GM23338 (cell line): ENCODE results near the gene SPECC1L. TPM values are rescaled to one million over a fixed set of nuclear protein-coding genes. Genes with fewer than 3 reads are reported as not detected.
A peak's percentile ranks its signal among the peaks of the same experiment; 100 is the strongest.

Source experiments
- ATAC-seq: fragments of 200-7000 bp; cut with Tn5 transposase; 3 replicates; pipeline ENCODE4 v1.9.1; 2020
- DNase-seq: peaks from one replicate; pipeline ENCODE4 v3.0.0-alpha.2; 2015; ENCODE audit warnings: low spot score
- H2AFZ ChIP-seq: fragments of 200-600 bp; sonication (generic); 2 replicates; pipeline ENCODE4 v1.8.0; 2016; ENCODE audit warnings: antibody characterized with exemption, mild to moderate bottlenecking, moderate library complexity
- H3F3A ChIP-seq: fragments of 200-600 bp; sonication (generic); replicated peaks from 2 replicates; pipeline ENCODE4 v1.8.0; 2017; ENCODE audit warnings: antibody characterized with exemption, mixed run types, low read depth
- H3K27ac ChIP-seq: fragments of 200-600 bp; sonication (generic); 2 replicates; pipeline ENCODE4 v1.6.1; 2016; ENCODE audit warnings: low read depth
- H3K27me3 ChIP-seq: fragments of 200-600 bp; sonication (generic); 2 replicates; pipeline ENCODE4 v1.8.0; 2016; ENCODE audit warnings: mild to moderate bottlenecking, mixed run types, moderate library complexity; ENCODE audit not compliant: insufficient read depth
- H3K36me3 ChIP-seq: fragments of 200-600 bp; sonication (generic); 2 replicates; pipeline ENCODE4 v1.8.0; 2016; ENCODE audit warnings: mild to moderate bottlenecking; ENCODE audit not compliant: insufficient read depth
- H3K4me1 ChIP-seq: fragments of 200-600 bp; sonication (generic); 2 replicates; pipeline ENCODE4 v1.8.0; 2016; ENCODE audit warnings: mild to moderate bottlenecking, moderate library complexity; ENCODE audit not compliant: insufficient read depth
- H3K4me2 ChIP-seq: fragments of 200-600 bp; sonication (generic); 2 replicates; pipeline ENCODE4 v1.7.1; 2017; ENCODE audit warnings: mixed run types
- H3K4me3 ChIP-seq: fragments of 200-600 bp; sonication (generic); 2 replicates; pipeline ENCODE4 v1.6.1; 2016; ENCODE audit warnings: mixed run types
- H3K79me2 ChIP-seq: fragments of 200-600 bp; sonication (generic); replicated peaks from 2 replicates; pipeline ENCODE4 v1.8.0; 2017; ENCODE audit warnings: mild to moderate bottlenecking; ENCODE audit not compliant: insufficient read depth
- H3K9me2 ChIP-seq: fragments of 200-600 bp; sonication (generic); 2 replicates; pipeline ENCODE4 v1.8.0; 2017; ENCODE audit not compliant: insufficient read depth
- H4K20me1 ChIP-seq: fragments of 200-600 bp; sonication (generic); replicated peaks from 2 replicates; pipeline ENCODE4 v1.8.0; 2017; ENCODE audit warnings: mild to moderate bottlenecking; ENCODE audit not compliant: insufficient read depth
- H3K27ac Mint-ChIP-seq: 2 replicates; pipeline ENCODE4 v1.8.0; 2020; ENCODE audit warnings: inconsistent platforms, mild to moderate bottlenecking, moderate library complexity, mixed read lengths
- H3K27me3 Mint-ChIP-seq: 3 replicates; pipeline ENCODE4 v1.8.0; 2022; ENCODE audit warnings: low read depth, mild to moderate bottlenecking, moderate library complexity, mixed read lengths, inconsistent platforms; ENCODE audit not compliant: insufficient read depth, poor library complexity
- H3K36me3 Mint-ChIP-seq: 3 replicates; pipeline ENCODE4 v1.8.0; 2021; ENCODE audit warnings: low read depth, mild to moderate bottlenecking, inconsistent platforms, moderate library complexity, mixed read lengths
- H3K4me1 Mint-ChIP-seq: 3 replicates; pipeline ENCODE4 v1.8.0; 2020; ENCODE audit warnings: mild to moderate bottlenecking, inconsistent platforms, mixed read lengths
- H3K4me3 Mint-ChIP-seq: 3 replicates; pipeline ENCODE4 v1.8.0; 2021; ENCODE audit warnings: moderate library complexity, mild to moderate bottlenecking, inconsistent platforms, mixed read lengths
- H3K9me3 Mint-ChIP-seq: 3 replicates; pipeline ENCODE4 v1.8.0; 2020; ENCODE audit warnings: moderate library complexity, mild to moderate bottlenecking, inconsistent platforms, mixed read lengths
- POLR2AphosphoS5 ChIP-seq: IDR thresholded peaks from 2 replicates; pipeline ENCODE4 v1.6.1; 2016; ENCODE audit warnings: antibody characterized with exemption, low read depth
- long read RNA-seq: library from polyadenylated mRNA; unstranded; transcript quantifications from one replicate; pipeline ENCODE4 v2.0.0, GENCODE V29; 2020; ENCODE audit not compliant: unreplicated experiment
- polyA plus RNA-seq: library from polyadenylated mRNA; unstranded; fragments of >200 nt; fragmentation: Nextera tagmentation; extraction: Ambion mirVana; gene quantifications from 2 replicates; pipeline ENCODE4 v1.2.1, GENCODE V29; 2016
- total RNA-seq: library from RNA; depleted of rRNA; stranded (reverse); fragments of >200 nt; shearing (Covaris generic); gene quantifications from 2 replicates; pipeline ENCODE4 v1.2.3, GENCODE V29; 2014; rRNA removed
- TF ChIP-seq, protein P1 (sequence below), 2 experiments: fragments of 200-600 bp in 1 of 2; sonication (generic) in 1 of 2; conservative IDR thresholded peaks; 2 replicates each; pipeline versions ENCODE4 v1.5.1 to v1.6.1; 2016 to 2017; ENCODE audit warnings: antibody characterized with exemption in 2 of 2, low read depth in 2 of 2, mild to moderate bottlenecking in 2 of 2, moderate library complexity in 1 of 2
- TF ChIP-seq, protein P2 (sequence below): fragments of 250-450 bp; sonication (Bioruptor Pico); IDR thresholded peaks from 2 replicates; pipeline ENCODE4 v1.5.0; 2020; ENCODE audit warnings: mild to moderate bottlenecking, moderate library complexity
- TF ChIP-seq, protein P3 (sequence below): IDR thresholded peaks from 2 replicates; pipeline ENCODE4 v1.6.1; 2016; ENCODE audit warnings: antibody characterized with exemption

Gene SPECC1L, protein sequence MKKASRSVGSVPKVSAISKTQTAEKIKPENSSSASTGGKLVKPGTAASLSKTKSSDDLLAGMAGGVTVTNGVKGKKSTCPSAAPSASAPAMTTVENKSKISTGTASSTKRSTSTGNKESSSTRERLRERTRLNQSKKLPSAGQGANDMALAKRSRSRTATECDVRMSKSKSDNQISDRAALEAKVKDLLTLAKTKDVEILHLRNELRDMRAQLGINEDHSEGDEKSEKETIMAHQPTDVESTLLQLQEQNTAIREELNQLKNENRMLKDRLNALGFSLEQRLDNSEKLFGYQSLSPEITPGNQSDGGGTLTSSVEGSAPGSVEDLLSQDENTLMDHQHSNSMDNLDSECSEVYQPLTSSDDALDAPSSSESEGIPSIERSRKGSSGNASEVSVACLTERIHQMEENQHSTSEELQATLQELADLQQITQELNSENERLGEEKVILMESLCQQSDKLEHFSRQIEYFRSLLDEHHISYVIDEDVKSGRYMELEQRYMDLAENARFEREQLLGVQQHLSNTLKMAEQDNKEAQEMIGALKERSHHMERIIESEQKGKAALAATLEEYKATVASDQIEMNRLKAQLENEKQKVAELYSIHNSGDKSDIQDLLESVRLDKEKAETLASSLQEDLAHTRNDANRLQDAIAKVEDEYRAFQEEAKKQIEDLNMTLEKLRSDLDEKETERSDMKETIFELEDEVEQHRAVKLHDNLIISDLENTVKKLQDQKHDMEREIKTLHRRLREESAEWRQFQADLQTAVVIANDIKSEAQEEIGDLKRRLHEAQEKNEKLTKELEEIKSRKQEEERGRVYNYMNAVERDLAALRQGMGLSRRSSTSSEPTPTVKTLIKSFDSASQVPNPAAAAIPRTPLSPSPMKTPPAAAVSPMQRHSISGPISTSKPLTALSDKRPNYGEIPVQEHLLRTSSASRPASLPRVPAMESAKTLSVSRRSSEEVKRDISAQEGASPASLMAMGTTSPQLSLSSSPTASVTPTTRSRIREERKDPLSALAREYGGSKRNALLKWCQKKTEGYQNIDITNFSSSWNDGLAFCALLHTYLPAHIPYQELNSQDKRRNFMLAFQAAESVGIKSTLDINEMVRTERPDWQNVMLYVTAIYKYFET
- total RNA-seq (35.2 and 44.7 TPM in 2 replicates), polyA plus RNA-seq (17.9 and 24.3 TPM in 2 replicates)
- long read RNA-seq, partial matches to known transcripts: 26 of 29 reads
- long read RNA-seq, other reads (novel, unspliced or antisense): 3 of 29 reads

DNA sequence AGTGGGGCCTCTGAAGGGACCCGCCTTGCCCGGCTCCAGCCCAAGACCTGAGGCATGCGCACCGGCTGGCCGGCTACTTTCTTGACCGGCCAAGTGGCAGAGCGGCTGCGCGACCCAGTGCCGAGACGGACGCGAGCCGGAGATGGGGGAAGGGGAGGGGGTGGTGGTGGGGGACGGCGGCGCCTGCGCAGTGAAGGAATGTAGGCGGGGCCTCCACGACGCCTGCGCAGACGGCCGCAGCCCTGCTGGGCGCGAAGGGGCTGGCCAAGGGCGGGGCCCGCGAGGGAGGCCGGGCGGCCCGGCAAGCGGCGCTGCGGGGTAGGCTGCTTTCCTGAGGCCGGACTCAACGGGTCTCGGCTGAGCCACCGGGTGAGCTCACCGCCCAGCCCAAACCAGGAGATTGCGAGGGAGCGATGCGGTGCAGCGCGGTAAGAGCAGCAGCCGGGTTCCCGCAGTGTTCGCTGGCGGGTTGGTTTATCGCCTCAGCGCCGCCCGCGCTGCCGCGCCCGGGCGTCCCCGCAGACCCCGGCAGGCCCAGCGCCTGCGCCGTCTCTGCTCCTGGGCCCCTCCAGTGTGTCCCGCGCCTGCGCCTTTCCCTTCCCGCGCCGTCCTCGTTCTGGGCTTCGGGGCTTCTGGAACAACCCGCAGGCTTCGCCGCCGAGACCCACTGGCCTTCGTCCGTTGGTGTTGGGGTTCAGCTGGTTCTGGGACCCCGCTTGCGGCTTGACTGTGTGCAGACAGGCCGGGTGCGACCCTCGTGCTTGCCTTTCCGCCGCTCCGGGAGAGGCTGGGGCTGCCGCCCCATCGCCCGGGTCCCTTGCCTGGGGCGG lies at the start of gene SPECC1L:
Gene SPECC1L, plus strand, starts transcription at position 276 of the 830 bp plus-strand sequence. CDS start 31,401 bp downstream, outside the sequence.
- peak within 1 kb of the TSS; percentile 91 for H3K4me3 Mint-ChIP-seq
- Histone ChIP-seq H3K27ac (peak within 1 kb of the TSS; percentile 94), H3K4me1 (peaks cover 11% of the 10 kb centered on the region), H3K36me3 (no peaks in the 10 kb centered on the region), H3K27me3 (no peaks in the 10 kb centered on the region), H3K4me2 (peak within 1 kb of the TSS; percentile 88), H3K4me3 (peak within 1 kb of the TSS; percentile 87), H2AFZ (peak within 1 kb of the TSS; percentile 91), H3F3A (no peaks in the 10 kb centered on the region), H3K79me2 (peaks cover 47% of the 10 kb centered on the region), H4K20me1 (peaks cover 6% of the 10 kb centered on the region), H3K9me2 (no peaks in the 10 kb centered on the region)
- H3K36me3 Mint-ChIP-seq: peaks cover 3% of the 10 kb centered on the region; the same call in 2 of the 3 replicates
- peaks cover 38% of the 10 kb centered on the region for H3K4me1 Mint-ChIP-seq
- H3K27me3 Mint-ChIP-seq: peaks cover 5% of the 10 kb centered on the region
- H3K27ac Mint-ChIP-seq: peak within 1 kb of the TSS; percentile 91
- ATAC-seq (peak; percentile 87), DNase-seq (peak; percentile 93)
- TF ChIP-seq, protein P1, sequence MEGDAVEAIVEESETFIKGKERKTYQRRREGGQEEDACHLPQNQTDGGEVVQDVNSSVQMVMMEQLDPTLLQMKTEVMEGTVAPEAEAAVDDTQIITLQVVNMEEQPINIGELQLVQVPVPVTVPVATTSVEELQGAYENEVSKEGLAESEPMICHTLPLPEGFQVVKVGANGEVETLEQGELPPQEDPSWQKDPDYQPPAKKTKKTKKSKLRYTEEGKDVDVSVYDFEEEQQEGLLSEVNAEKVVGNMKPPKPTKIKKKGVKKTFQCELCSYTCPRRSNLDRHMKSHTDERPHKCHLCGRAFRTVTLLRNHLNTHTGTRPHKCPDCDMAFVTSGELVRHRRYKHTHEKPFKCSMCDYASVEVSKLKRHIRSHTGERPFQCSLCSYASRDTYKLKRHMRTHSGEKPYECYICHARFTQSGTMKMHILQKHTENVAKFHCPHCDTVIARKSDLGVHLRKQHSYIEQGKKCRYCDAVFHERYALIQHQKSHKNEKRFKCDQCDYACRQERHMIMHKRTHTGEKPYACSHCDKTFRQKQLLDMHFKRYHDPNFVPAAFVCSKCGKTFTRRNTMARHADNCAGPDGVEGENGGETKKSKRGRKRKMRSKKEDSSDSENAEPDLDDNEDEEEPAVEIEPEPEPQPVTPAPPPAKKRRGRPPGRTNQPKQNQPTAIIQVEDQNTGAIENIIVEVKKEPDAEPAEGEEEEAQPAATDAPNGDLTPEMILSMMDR (conservative IDR thresholded peaks at IDR 0.05; ENCODE audit: low read depth in 2 of 2): no peak
- peak; percentile 90 for TF ChIP-seq POLR2AphosphoS5
- H3K9me3 Mint-ChIP-seq: no peaks in the 10 kb centered on the region

DNA sequence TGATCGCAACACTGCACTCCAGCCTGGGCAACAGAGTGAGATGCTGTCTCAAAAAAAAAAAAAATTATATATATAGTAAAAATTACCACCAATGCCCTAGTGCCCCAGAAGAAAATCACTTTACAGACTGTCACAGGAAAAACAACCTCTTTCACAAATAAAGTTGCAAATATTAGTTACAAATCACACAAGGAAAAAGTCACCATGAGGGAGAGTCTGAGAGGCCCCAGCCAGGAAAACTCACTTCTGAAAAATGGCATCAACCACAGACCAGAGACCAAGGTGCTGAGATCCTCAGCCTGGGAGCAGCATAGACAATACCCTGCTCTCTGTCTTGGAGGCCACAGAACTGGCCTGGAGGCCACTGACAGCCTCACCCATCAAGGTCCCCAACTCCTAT lies 46.2 kb upstream of the SPECC1L start:
- no peaks in the 10 kb centered on the region; the same call in 2 of the 3 replicates for H3K4me1 Mint-ChIP-seq
- Histone ChIP-seq H2AFZ (no peak overlapping the region), H3K79me2 (no peaks in the 10 kb centered on the region), H3K36me3 (no peaks in the 10 kb centered on the region), H4K20me1 (no peaks in the 10 kb centered on the region), H3K9me2 (no peaks in the 10 kb centered on the region), H3K4me2 (no peak overlapping the region), H3K27ac (no peak overlapping the region), H3K4me1 (no peaks in the 10 kb centered on the region), H3K27me3 (no peaks in the 10 kb centered on the region), H3K4me3 (no peak overlapping the region), H3F3A (no peaks in the 10 kb centered on the region)
- no peak overlapping the region for H3K27ac Mint-ChIP-seq
- TF ChIP-seq, protein P2, sequence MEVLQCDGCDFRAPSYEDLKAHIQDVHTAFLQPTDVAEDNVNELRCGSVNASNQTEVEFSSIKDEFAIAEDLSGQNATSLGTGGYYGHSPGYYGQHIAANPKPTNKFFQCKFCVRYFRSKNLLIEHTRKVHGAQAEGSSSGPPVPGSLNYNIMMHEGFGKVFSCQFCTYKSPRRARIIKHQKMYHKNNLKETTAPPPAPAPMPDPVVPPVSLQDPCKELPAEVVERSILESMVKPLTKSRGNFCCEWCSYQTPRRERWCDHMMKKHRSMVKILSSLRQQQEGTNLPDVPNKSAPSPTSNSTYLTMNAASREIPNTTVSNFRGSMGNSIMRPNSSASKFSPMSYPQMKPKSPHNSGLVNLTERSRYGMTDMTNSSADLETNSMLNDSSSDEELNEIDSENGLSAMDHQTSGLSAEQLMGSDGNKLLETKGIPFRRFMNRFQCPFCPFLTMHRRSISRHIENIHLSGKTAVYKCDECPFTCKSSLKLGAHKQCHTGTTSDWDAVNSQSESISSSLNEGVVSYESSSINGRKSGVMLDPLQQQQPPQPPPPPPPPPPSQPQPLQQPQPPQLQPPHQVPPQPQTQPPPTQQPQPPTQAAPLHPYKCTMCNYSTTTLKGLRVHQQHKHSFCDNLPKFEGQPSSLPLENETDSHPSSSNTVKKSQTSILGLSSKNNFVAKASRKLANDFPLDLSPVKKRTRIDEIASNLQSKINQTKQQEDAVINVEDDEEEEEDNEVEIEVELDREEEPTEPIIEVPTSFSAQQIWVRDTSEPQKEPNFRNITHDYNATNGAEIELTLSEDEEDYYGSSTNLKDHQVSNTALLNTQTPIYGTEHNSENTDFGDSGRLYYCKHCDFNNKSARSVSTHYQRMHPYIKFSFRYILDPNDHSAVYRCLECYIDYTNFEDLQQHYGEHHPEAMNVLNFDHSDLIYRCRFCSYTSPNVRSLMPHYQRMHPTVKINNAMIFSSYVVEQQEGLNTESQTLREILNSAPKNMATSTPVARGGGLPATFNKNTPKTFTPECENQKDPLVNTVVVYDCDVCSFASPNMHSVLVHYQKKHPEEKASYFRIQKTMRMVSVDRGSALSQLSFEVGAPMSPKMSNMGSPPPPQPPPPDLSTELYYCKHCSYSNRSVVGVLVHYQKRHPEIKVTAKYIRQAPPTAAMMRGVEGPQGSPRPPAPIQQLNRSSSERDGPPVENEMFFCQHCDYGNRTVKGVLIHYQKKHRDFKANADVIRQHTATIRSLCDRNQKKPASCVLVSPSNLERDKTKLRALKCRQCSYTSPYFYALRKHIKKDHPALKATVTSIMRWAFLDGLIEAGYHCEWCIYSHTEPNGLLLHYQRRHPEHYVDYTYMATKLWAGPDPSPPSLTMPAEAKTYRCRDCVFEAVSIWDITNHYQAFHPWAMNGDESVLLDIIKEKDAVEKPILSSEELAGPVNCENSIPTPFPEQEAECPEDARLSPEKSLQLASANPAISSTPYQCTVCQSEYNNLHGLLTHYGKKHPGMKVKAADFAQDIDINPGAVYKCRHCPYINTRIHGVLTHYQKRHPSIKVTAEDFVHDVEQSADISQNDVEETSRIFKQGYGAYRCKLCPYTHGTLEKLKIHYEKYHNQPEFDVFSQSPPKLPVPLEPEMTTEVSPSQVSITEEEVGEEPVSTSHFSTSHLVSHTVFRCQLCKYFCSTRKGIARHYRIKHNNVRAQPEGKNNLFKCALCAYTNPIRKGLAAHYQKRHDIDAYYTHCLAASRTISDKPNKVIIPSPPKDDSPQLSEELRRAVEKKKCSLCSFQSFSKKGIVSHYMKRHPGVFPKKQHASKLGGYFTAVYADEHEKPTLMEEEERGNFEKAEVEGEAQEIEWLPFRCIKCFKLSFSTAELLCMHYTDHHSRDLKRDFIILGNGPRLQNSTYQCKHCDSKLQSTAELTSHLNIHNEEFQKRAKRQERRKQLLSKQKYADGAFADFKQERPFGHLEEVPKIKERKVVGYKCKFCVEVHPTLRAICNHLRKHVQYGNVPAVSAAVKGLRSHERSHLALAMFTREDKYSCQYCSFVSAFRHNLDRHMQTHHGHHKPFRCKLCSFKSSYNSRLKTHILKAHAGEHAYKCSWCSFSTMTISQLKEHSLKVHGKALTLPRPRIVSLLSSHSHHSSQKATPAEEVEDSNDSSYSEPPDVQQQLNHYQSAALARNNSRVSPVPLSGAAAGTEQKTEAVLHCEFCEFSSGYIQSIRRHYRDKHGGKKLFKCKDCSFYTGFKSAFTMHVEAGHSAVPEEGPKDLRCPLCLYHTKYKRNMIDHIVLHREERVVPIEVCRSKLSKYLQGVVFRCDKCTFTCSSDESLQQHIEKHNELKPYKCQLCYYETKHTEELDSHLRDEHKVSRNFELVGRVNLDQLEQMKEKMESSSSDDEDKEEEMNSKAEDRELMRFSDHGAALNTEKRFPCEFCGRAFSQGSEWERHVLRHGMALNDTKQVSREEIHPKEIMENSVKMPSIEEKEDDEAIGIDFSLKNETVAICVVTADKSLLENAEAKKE: no peak
- TF ChIP-seq, protein P3, sequence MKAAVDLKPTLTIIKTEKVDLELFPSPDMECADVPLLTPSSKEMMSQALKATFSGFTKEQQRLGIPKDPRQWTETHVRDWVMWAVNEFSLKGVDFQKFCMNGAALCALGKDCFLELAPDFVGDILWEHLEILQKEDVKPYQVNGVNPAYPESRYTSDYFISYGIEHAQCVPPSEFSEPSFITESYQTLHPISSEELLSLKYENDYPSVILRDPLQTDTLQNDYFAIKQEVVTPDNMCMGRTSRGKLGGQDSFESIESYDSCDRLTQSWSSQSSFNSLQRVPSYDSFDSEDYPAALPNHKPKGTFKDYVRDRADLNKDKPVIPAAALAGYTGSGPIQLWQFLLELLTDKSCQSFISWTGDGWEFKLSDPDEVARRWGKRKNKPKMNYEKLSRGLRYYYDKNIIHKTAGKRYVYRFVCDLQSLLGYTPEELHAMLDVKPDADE: no peak
- no peak overlapping the region for H3K4me3 Mint-ChIP-seq
- H3K36me3 Mint-ChIP-seq: peaks cover 6% of the 10 kb centered on the region; the same call in 1 of the 3 replicates
- H3K27me3 Mint-ChIP-seq: peaks cover 8% of the 10 kb centered on the region
- ATAC-seq: no peak
- H3K9me3 Mint-ChIP-seq: peaks cover 6% of the 10 kb centered on the region; the same call in 2 of the 3 replicates
- DNase-seq: no peak
